H1 (cell line): ENCODE results near the gene SPATS2.

Experiments used
- ATF2 ChIP-seq: IDR thresholded peaks from 2 replicates; pipeline ENCODE4 v1.6.1; 2012; ENCODE audit warnings: low read length, inconsistent platforms
- BCL11A ChIP-seq, 2 experiments: IDR thresholded peaks; one replicate each; pipeline ENCODE4 v1.6.1; 2011; ENCODE audit warnings: low read depth in 2 of 2, low read length in 2 of 2, mild to moderate bottlenecking in 2 of 2
- CHD2 ChIP-seq: IDR thresholded peaks from 2 replicates; pipeline ENCODE4 v1.6.1; 2012; ENCODE audit warnings: low read length, improper control_type of control experiment
- CTCF ChIP-seq, 3 experiments: IDR thresholded peaks; 1 replicate in 2 of 3; 2 replicates in 1 of 3; pipeline versions ENCODE4 v1.5.1 to v1.6.1; 2011; ENCODE audit warnings: low read length in 3 of 3, mild to moderate bottlenecking in 3 of 3, inconsistent platforms in 2 of 3, low read depth in 1 of 3, moderate library complexity in 1 of 3; ENCODE audit not compliant: insufficient read depth in 1 of 3; ENCODE audit errors: control extremely low read depth in 1 of 3
- EP300 ChIP-seq, 2 experiments: IDR thresholded peaks; 1 replicate in 1 of 2; 2 replicates in 1 of 2; pipeline ENCODE4 v1.6.1; 2011 to 2012; ENCODE audit warnings: low read depth in 2 of 2, low read length in 2 of 2, mild to moderate bottlenecking in 2 of 2, borderline replicate concordance in 1 of 2, inconsistent platforms in 1 of 2, moderate library complexity in 1 of 2
- EZH2 ChIP-seq: fragments of 200-600 bp; sonication (generic); IDR thresholded peaks from 2 replicates; pipeline ENCODE4 v1.7.1; 2012; ENCODE audit warnings: low read depth, mild to moderate bottlenecking, moderate library complexity, low read length, inconsistent platforms; ENCODE audit not compliant: severe bottlenecking
- JUN ChIP-seq: IDR thresholded peaks from 2 replicates; pipeline ENCODE4 v1.6.1; 2011; ENCODE audit warnings: low read depth, mild to moderate bottlenecking, improper control_type of control experiment, low read length
- NRF1 ChIP-seq: IDR thresholded peaks from 2 replicates; pipeline ENCODE4 v1.6.1; 2011; ENCODE audit warnings: mild to moderate bottlenecking, low read depth, low read length, improper control_type of control experiment
- POLR2A ChIP-seq, 2 experiments: IDR thresholded peaks; 1 replicate in 1 of 2; 2 replicates in 1 of 2; pipeline ENCODE4 v1.6.1; 2011; ENCODE audit warnings: low read depth in 2 of 2, low read length in 2 of 2, mild to moderate bottlenecking in 2 of 2; ENCODE audit errors: control extremely low read depth in 1 of 2
- POLR2AphosphoS5 ChIP-seq: IDR thresholded peaks from 2 replicates; pipeline ENCODE4 v1.6.1; 2011; ENCODE audit warnings: low read depth, low read length
- POU5F1 ChIP-seq: IDR thresholded peaks from 2 replicates; pipeline ENCODE4 v1.6.1; 2011; ENCODE audit warnings: low read depth, mild to moderate bottlenecking, low read length, moderate library complexity
- RAD21 ChIP-seq, 2 experiments: IDR thresholded peaks in 1 of 2; conservative IDR thresholded peaks in 1 of 2; 2 replicates each; pipeline ENCODE4 v1.6.1; 2011; ENCODE audit warnings: low read depth in 2 of 2, low read length in 2 of 2, improper control_type of control experiment in 1 of 2, inconsistent platforms in 1 of 2, mild to moderate bottlenecking in 1 of 2, moderate library complexity in 1 of 2
- SIX5 ChIP-seq: IDR thresholded peaks from 2 replicates; pipeline ENCODE4 v1.6.1; 2011; ENCODE audit warnings: mild to moderate bottlenecking, low read depth, low read length

GRCh38 chr12:49502590-49502989 lies 135.3 kb downstream of the SPATS2 start:
- TF ChIP-seq EP300 (IDR thresholded peaks at IDR 0.05; ENCODE audit: borderline replicate concordance in 1 of 2, low read depth in 2 of 2, low read length in 2 of 2) (no peak), CTCF (IDR thresholded peaks at IDR 0.05; ENCODE audit: control extremely low read depth in 1 of 3, insufficient read depth in 1 of 3, low read depth in 1 of 3, low read length in 3 of 3) (no peak), RAD21 (IDR thresholded peaks at IDR 0.05 in 1 of 2, conservative IDR thresholded peaks at IDR 0.05 in 1 of 2; ENCODE audit: low read depth in 2 of 2, low read length in 2 of 2) (no peak), ATF2 (no peak), BCL11A (IDR thresholded peaks at IDR 0.05; ENCODE audit: low read depth in 2 of 2, low read length in 2 of 2) (no peak), EZH2 (no peak), POLR2AphosphoS5 (no peak), NRF1 (no peak), JUN (no peak), SIX5 (no peak), POLR2A (IDR thresholded peaks at IDR 0.05; ENCODE audit: control extremely low read depth in 1 of 2, low read depth in 2 of 2, low read length in 2 of 2) (no peak), CHD2 (no peak), POU5F1 (no peak)
